GM12878 (cell line): ENCODE data around the gene RAMP1. TPM values are rescaled to one million over a fixed set of nuclear protein-coding genes. Genes with fewer than 3 reads are reported as not detected.

Experiments used
- ATAC-seq: fragments of 200-7000 bp; cut with Tn5 transposase; 3 replicates; pipeline ENCODE4 v1.9.1; 2020; ENCODE audit warnings: mild to moderate bottlenecking, moderate library complexity
- BruUV-seq: library from RNA; stranded (reverse); fragments of 400-500 nt; replicated peaks from 2 replicates; lab custom pipeline; 2021; lab: Mats Ljungman, UMichigan
- CTCF ChIA-PET: fragments of 300-600 bp; sonication (Branson Sonifier 250); formaldehyde crosslinking; extraction: SDS; loops from one replicate; lab custom pipeline; 2021; ENCODE audit warnings: inconsistent platforms; lab: Yijun Ruan, JAX
- POLR2A ChIA-PET: fragments of 350-600 bp; formaldehyde crosslinking; extraction: SDS; loops from one replicate; lab custom pipeline; 2021; ENCODE audit warnings: inconsistent platforms; lab: Charles Lee
- RAD21 ChIA-PET: fragments of 300-600 bp; sonication (Branson Sonifier 250); formaldehyde crosslinking; loops from one replicate; lab custom pipeline; 2023; ENCODE audit warnings: antibody characterized with exemption; ENCODE audit not compliant: unreplicated experiment; lab: Charles Lee
- SMC1A ChIA-PET: fragments of 300-600 bp; sonication (Branson Sonifier 250); formaldehyde crosslinking; loops from one replicate; lab custom pipeline; 2023; ENCODE audit not compliant: unreplicated experiment, uncharacterized antibody; lab: Charles Lee
- DNase-seq: peaks from one replicate; pipeline ENCODE4 v3.0.0-alpha.2; 2011; ENCODE audit warnings: low read depth, low spot score
- FAIRE-seq: peaks from 3 replicates; lab custom pipeline; 2011; peaks lifted over from hg19 to GRCh38; lab: Jason Lieb, UNC
- H2AFZ ChIP-seq: 2 replicates; pipeline ENCODE4 v1.6.0; 2011; ENCODE audit warnings: low read depth, low read length, control low read depth; ENCODE audit not compliant: control insufficient read depth
- H3K27ac ChIP-seq: 2 replicates; pipeline ENCODE4 v1.5.1; 2011; ENCODE audit warnings: control low read depth; ENCODE audit not compliant: control insufficient read depth, insufficient read depth
- H3K27me3 ChIP-seq, 2 experiments: replicated peaks in 1 of 2; 2 replicates each; pipeline versions ENCODE4 v1.6.0 to v1.6.1; 2011; ENCODE audit warnings: low read length in 1 of 2; ENCODE audit not compliant: control insufficient read depth in 2 of 2, insufficient read depth in 2 of 2
- H3K36me3 ChIP-seq, 2 experiments: 2 replicates each; pipeline ENCODE4 v1.5.1; 2011; ENCODE audit warnings: low read length in 1 of 2; ENCODE audit not compliant: control insufficient read depth in 2 of 2, insufficient read depth in 2 of 2
- H3K4me1 ChIP-seq: 2 replicates; pipeline ENCODE4 v1.6.1; 2011; ENCODE audit warnings: mild to moderate bottlenecking, low read length, moderate library complexity, mixed read lengths; ENCODE audit not compliant: control insufficient read depth, insufficient read depth
- H3K4me2 ChIP-seq: 2 replicates; pipeline ENCODE4 v1.6.0; 2011; ENCODE audit warnings: control low read depth; ENCODE audit not compliant: control insufficient read depth, insufficient read depth
- H3K4me3 ChIP-seq: fragments of 200-600 bp; sonication (generic); 2 replicates; pipeline ENCODE4 v1.5.1; 2016
- H3K79me2 ChIP-seq: 2 replicates; pipeline ENCODE4 v1.6.0; 2011; ENCODE audit warnings: low read length; ENCODE audit not compliant: control insufficient read depth, insufficient read depth
- H3K9ac ChIP-seq: 2 replicates; pipeline ENCODE4 v1.8.0; 2011; ENCODE audit warnings: low read length, control low read depth, mixed read lengths; ENCODE audit not compliant: control insufficient read depth, insufficient read depth
- H3K9me3 ChIP-seq: replicated peaks from 3 replicates; pipeline ENCODE4 v1.5.1; 2011; ENCODE audit warnings: mild to moderate bottlenecking, low read length; ENCODE audit not compliant: control insufficient read depth, insufficient read depth
- H4K20me1 ChIP-seq: 2 replicates; pipeline ENCODE4 v1.6.0; 2011; ENCODE audit not compliant: control insufficient read depth, insufficient read depth
- DPF2 ChIP-seq: fragments of 450-650 bp; IDR thresholded peaks from 2 replicates; pipeline ENCODE4 v1.6.1; 2017; ENCODE audit warnings: mild to moderate bottlenecking
- FOS ChIP-seq: IDR thresholded peaks from 3 replicates; pipeline ENCODE4 v1.6.1; 2011; ENCODE audit warnings: borderline replicate concordance; ENCODE audit not compliant: insufficient read length; ENCODE audit errors: extremely low read depth
- ZNF622 ChIP-seq: fragments of 450-650 bp; IDR thresholded peaks from 2 replicates; pipeline ENCODE4 v1.6.1; 2017; ENCODE audit warnings: mild to moderate bottlenecking, inconsistent platforms
- WGBS: methylation state at CpG from one replicate; pipeline ENCODE4 v1.1.6; 2016; ENCODE audit warnings: low lambda C conversion rate; ENCODE audit not compliant: insufficient replicate concordance, insufficient coverage; ENCODE audit errors: missing lambda C conversion rate; 5-methylcytosine and 5-hydroxymethylcytosine counted together
- in situ Hi-C: fragments of 300-500 bp; cut with MboI; formaldehyde crosslinking; loops from 9 replicates; pipeline ENCODE4 v1.14.3; 2018; ENCODE audit warnings: mixed read lengths
- intact Hi-C: fragments of 100-400 bp; cut with micrococcal nuclease; formaldehyde crosslinking; loops from one replicate; pipeline ENCODE4 v1.14.2; 2022; ENCODE audit not compliant: unreplicated experiment
- polyA plus RNA-seq, 11 experiments: library from polyadenylated mRNA; depleted of rRNA in 4 of 11; unstranded in 6 of 11; stranded (reverse) in 5 of 11; fragments of >200 nt; fragmentation: Nextera tagmentation in 4 of 11; fragmentation: Illumina TruSeq in 1 of 11; extraction: Ambion mirVana in 4 of 11; extraction: Trizol in 1 of 11; gene quantifications; 1 replicate in 1 of 11; 2 replicates in 10 of 11; pipeline versions ENCODE4 v1.2.1 to v1.2.3, GENCODE V29; 2011 to 2016; ENCODE audit warnings: inconsistent platforms in 2 of 11, missing spikeins in 2 of 11, low read depth in 1 of 11
- total RNA-seq, 4 experiments: library from RNA; depleted of rRNA in 3 of 4; stranded (reverse); fragments of >200 nt in 3 of 4; fragmentation: Illumina TruSeq in 1 of 4; extraction: Trizol in 1 of 4; gene quantifications; 2 replicates each; pipeline versions ENCODE4 v1.2.1 to v1.2.3, GENCODE V29; 2013 to 2021

Gene RAMP1
- total and polyA plus RNA-seq, 10 of the 15 experiments (the other 5 are each of a cell fraction or from before 2014, with no cell fraction given): 0.11 to 0.19 (median 0.12) TPM; not detected in 7

- Histone ChIP-seq H3K4me1 (no peaks in the 10 kb centered on the region; the same call in 1 of the 2 replicates), H3K36me3 (no peaks in the 10 kb centered on the region), H4K20me1 (no peaks in the 10 kb centered on the region), H3K4me2 (no peak overlapping the region), H3K9ac (no peak overlapping the region), H2AFZ (no peak overlapping the region), H3K79me2 (no peaks in the 10 kb centered on the region), H3K4me3 (no peak overlapping the region), H3K27ac (no peak overlapping the region), H3K9me3 (no peaks in the 10 kb centered on the region), H3K27me3 (no peaks in the 10 kb centered on the region)
- TF ChIP-seq DPF2: no peak
- intact Hi-C loops (no loop called here), in situ Hi-C loops (no loop called here)
- ATAC-seq (no peak), FAIRE-seq (no peak), DNase-seq (no peak)
- WGBS: 96% methylated on average over 1 of the region's 1 CpG
- CTCF ChIA-PET: interaction anchor here (0.6 to 1.2 kb wide), 3 partner anchors 10 to 144 kb away, joined by 3 to 4 read pairs (median 3); no protein-coding TSS in a partner anchor
- SMC1A ChIA-PET: interaction anchor here (1.0 to 2.5 kb wide), 6 partner anchors 12 to 148 kb away, joined by 3 to 10 read pairs (median 4); no protein-coding TSS in a partner anchor
- RAD21 ChIA-PET: interaction anchor here (0.6 to 1.5 kb wide), 4 partner anchors 9 to 64 kb away, joined by 3 to 6 read pairs (median 4); no protein-coding TSS in a partner anchor
- POLR2A ChIA-PET: no interaction called here
- BruUV-seq: no TSS peak
These were observed 42.9 kb upstream of the RAMP1 start for GRCh38 chr2:237816531-237816930.

DNA sequence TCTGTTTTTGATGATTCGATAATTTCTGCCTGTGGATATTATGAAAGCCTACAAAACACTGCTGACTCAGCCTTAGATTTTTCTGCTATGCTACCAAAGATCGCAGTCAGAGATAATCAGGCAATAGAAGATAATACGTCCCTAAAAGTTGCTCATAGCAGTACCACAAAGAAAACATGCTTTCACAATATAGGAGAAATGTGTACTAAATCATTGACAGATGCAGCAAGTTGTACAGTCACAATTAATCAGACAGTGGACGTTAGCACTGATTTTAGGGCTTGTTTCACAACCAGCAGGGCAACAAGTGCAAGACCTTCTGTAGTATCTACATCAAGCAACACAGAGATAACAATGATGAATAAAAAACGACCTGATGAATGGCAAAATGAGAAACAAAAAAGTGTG, 41.4 kb upstream of the RAMP1 start:
- H3K4me2 ChIP-seq: no peak overlapping the region
- H3K4me1 ChIP-seq: no peaks in the 10 kb centered on the region; the same call in 1 of the 2 replicates
- BruUV-seq: no TSS peak
- no peak for ATAC-seq
- no peaks in the 10 kb centered on the region for H3K36me3 ChIP-seq
- DNase-seq: no peak
- no peak overlapping the region for H3K4me3 ChIP-seq
- no peaks in the 10 kb centered on the region for H4K20me1 ChIP-seq
- in situ Hi-C loops: no loop called here
- H3K27me3 ChIP-seq: no peaks in the 10 kb centered on the region
- CTCF ChIA-PET: no interaction called here
- POLR2A ChIA-PET: no interaction called here
- SMC1A ChIA-PET: interaction anchor here (0.9 to 1.9 kb wide), 2 partner anchors 10 to 291 kb away, joined by 3 to 6 read pairs; no protein-coding TSS in a partner anchor
- H2AFZ ChIP-seq: no peak overlapping the region
- intact Hi-C loops: no loop called here
- H3K79me2 ChIP-seq: no peaks in the 10 kb centered on the region
- H3K9me3 ChIP-seq: no peaks in the 10 kb centered on the region
- 67% methylated on average over 5 of the region's 5 CpGs for WGBS
- no peak for FAIRE-seq
- TF ChIP-seq FOS: no peak
- TF ChIP-seq ZNF622: no peak
- no peak overlapping the region for H3K9ac ChIP-seq
- H3K27ac ChIP-seq: no peak overlapping the region
- RAD21 ChIA-PET: no interaction called here
